H1 (cell line): Measurements from ENCODE around the gene ABHD8. TPM values are rescaled to one million over a fixed set of nuclear protein-coding genes. Genes with fewer than 3 reads are reported as not detected.

Experiments
- GABPA ChIP-seq: IDR thresholded peaks from 2 replicates; pipeline ENCODE4 v1.6.1; 2011; ENCODE audit warnings: mild to moderate bottlenecking, low read length, moderate library complexity, borderline replicate concordance; ENCODE audit not compliant: insufficient read depth
- HDAC2 ChIP-seq, 2 experiments: fragments of 300-600 bp in 1 of 2; sonication (generic) in 1 of 2; IDR thresholded peaks; 2 replicates each; pipeline ENCODE4 v1.6.1; 2011 to 2012; ENCODE audit warnings: low read depth in 2 of 2, low read length in 2 of 2, mild to moderate bottlenecking in 2 of 2, moderate library complexity in 2 of 2, borderline replicate concordance in 1 of 2, inconsistent platforms in 1 of 2
- KDM4A ChIP-seq: IDR thresholded peaks from one replicate; pipeline ENCODE4 v1.7.1; 2012; ENCODE audit warnings: low read depth, mild to moderate bottlenecking, moderate library complexity, low read length, inconsistent platforms; ENCODE audit not compliant: severe bottlenecking
- SAP30 ChIP-seq: fragments of 300-600 bp; sonication (generic); IDR thresholded peaks from 2 replicates; pipeline ENCODE4 v1.7.1; 2012; ENCODE audit warnings: low read length, moderate library complexity, mild to moderate bottlenecking, inconsistent platforms; ENCODE audit not compliant: insufficient read depth, insufficient replicate concordance
- SIN3A ChIP-seq, 2 experiments: IDR thresholded peaks in 1 of 2; conservative IDR thresholded peaks in 1 of 2; 2 replicates each; pipeline ENCODE4 v1.6.1; 2011 to 2012; ENCODE audit warnings: low read length in 2 of 2, improper control_type of control experiment in 1 of 2, low read depth in 1 of 2, mild to moderate bottlenecking in 1 of 2
- TAF1 ChIP-seq: IDR thresholded peaks from 2 replicates; pipeline ENCODE4 v1.6.1; 2011; ENCODE audit warnings: mild to moderate bottlenecking, low read depth, low read length
- TEAD4 ChIP-seq: IDR thresholded peaks from 2 replicates; pipeline ENCODE4 v1.6.1; 2012; ENCODE audit warnings: low read depth, low read length, inconsistent platforms, mixed read lengths
- ZNF274 ChIP-seq: IDR thresholded peaks from 2 replicates; pipeline ENCODE4 v1.7.0; 2012; ENCODE audit warnings: low read length, borderline replicate concordance; ENCODE audit errors: extremely low read depth
- polyA plus RNA-seq, 7 experiments: library from polyadenylated mRNA; depleted of rRNA in 3 of 7; stranded (reverse) in 5 of 7; unstranded in 2 of 7; fragments of >200 nt in 5 of 7; fragments of 200-250 nt in 2 of 7; gene quantifications; 1 replicate in 5 of 7; 2 replicates in 1 of 7; 4 replicates in 1 of 7; pipeline versions ENCODE4 v1.2.1 to v1.2.3, GENCODE V29; 2011 to 2013; ENCODE audit warnings: missing spikeins in 2 of 7, mixed read lengths in 2 of 7
- total RNA-seq: library from RNA; stranded (reverse); fragmentation: NEBNext Ultra II Directional; extraction: Animal tissue kit (Norgen Biotek cat#: 25700); gene quantifications from 2 replicates; pipeline ENCODE4 v1.2.1, GENCODE V29; 2021

The ABHD8 gene
- total and polyA plus RNA-seq, 2 of the 8 experiments (the other 6 are each of a cell fraction or from before 2014, with no cell fraction given) = 11.3 to 18.7 TPM

DNA sequence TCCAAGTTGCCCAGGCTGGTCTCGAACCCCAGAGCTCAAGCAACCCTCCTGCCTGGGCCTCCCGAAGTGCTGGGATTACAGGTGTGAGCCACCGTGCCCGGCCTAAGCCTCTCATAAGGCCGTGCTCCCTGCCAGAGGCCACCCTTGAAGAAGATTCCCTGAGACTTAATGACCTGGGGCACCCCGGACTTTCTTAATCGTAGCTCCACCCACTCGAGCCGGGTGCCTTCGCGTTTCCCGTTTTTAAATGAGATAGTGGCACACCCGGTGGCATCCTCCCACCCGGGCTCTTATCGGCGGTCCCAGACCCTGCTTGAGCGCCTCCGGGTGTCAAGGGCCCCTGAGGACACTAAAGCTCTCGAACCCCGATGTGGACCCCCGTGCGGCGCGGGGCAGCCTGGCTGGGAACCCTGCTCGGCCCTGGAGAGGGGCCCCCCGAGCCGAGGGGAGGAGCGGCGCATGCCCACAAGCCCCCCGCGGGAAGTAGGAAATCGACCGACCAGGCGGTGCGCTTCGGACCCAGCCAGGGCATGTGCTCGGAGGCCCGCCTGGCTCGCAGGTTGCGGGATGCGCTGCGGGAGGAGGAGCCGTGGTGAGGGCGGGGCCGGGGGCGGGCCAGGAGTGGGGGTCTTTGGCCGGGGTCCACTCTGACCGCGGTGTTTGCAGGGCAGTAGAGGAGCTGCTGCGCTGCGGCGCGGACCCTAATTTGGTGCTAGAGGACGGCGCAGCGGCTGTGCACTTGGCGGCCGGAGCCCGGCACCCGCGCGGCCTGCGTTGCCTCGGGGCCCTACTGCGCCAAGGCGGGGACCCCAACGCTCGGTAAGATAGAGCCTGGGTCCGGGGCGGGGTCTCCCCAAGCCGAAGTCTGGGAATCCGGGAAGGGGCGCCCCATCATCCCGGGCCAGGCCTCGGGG, 21.6 kb downstream of the ABHD8 start, which contains the start of gene ANKLE1 (continued):
- peak; percentile 66; the same call in 1 of the 2 replicates for TF ChIP-seq TAF1
- no peak for TF ChIP-seq GABPA
- TF ChIP-seq KDM4A = no peak
- TF ChIP-seq ZNF274 = no peak
- TF ChIP-seq TEAD4 = no peak
- TF ChIP-seq SAP30 = no peak
- TF ChIP-seq SIN3A (conservative IDR thresholded peaks at IDR 0.05 in 1 of 2, IDR thresholded peaks at IDR 0.05 in 1 of 2; ENCODE audit: low read depth in 1 of 2, low read length in 2 of 2) = no peak
- TF ChIP-seq HDAC2 (IDR thresholded peaks at IDR 0.05; ENCODE audit: borderline replicate concordance in 1 of 2, low read depth in 2 of 2, low read length in 2 of 2) = no peak
